ENCODE measurements around the gene GZF1.

GZF1 gene

DNA sequence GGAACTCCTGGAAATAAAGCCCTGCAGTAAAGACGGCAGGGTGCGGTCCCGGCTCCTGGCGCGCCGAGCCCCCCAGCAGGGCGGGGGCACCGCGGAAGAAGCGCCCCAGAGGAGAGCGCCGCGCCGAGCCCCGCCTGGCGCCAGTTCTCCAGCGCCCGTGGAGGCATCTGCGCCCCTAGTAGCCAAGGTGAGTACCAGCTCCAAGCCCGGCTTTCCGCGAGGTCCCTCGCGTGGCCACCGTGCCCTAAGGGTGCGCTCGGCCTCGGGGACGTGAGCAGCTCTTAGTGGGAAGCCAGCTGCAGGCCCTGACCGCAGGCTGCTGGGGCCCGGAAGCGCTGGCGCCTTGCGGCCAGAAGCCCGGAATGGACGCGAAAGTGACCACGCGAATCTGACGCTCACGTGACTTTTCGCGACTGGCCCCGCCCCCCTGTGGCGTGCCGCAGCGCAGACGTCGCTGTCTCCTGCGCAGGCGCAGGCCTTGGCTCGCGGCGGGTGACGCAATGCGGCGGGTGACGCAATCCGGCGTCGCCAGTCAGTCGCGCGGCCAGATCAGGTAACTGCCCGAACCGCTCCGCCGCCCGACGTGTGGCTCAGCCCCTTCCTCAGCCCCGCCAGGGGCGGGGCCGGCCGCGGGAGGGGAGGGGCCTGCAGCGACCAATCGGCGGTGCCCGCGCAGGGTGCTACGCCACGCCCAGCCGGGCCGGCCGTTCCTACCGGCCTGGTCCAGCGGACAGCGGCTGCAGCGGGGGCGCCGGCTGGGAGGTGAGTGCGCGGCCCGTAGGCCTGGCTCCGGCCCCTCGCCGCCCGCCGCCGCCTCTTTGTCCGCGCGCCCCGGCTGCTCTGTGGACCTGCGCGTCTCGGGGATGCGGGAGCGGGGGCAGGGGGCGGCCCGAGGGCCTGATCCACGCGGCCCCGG, at the start of gene GZF1:
Gene GZF1 (plus strand): TSS at position 707 of the 916 bp plus-strand sequence. CDS start 2,202 bp downstream, outside the sequence.
- DNase-seq (ENCODE audit: low read depth in 4 of 4, low spot score in 1 of 4): peak; percentile 91 to 97 (median 96)

DNA sequence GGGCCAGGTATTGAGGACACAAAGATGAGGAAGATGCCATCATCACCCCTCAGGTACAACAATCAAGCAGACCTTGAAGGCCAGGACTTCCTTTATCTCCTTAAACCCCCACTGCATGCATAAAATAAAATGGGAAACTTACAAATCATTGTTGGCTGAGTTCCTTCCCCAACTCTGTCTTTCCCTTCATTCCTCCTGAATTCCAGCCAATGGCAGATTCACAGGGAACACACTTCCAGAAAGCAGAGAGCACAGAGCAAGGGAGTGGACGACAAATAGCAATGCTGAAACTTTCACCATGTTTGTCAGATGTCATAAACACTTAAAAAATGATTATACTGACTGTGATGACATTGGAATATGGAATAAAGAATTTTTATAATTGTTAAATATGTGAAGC, 48.7 kb upstream of the GZF1 start:
- DNase-seq (ENCODE audit: low read depth in 4 of 4, low spot score in 1 of 4): no peak

DNA sequence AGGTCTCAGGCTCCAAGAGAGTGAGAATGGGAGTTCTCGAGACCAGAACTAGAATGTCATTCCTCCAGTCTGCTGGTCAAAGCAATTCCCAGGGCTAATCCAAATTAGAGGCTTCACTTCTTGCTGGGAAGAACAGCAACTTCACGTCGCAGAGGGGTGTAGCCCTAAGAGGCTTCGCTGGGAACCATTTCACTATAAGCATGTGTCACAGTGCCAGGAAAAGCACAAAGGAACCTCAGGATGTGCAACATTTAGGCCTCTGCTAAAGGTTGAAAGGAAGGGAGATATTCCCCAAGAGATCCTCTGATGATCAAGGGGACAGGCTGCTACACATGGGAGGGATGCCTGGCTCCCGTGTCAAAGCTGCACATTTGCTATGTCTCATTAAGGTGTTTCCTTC, 47.3 kb upstream of the GZF1 start:
- no peak for DNase-seq (ENCODE audit: low read depth in 4 of 4, low spot score in 1 of 4)

DNA sequence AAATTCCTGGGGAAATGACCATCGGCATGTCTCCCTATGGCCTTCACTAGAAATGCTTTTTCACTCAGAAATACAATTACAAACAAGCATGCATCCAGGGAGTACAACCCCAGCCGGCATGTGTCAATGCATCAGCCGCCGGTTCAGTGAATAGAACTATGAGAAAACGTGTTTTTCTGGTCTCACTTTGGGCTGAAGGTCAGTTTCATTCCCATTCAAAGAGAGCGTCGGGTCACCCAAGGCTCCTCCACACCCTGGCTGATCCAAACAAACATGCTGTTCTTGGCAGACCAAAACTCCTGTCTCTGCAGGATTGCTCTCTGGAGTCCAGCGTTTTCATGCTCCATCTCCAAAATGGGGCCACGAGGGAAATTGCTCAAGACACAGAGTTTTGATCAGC, 46.9 kb upstream of the GZF1 start:
- no peak for DNase-seq (ENCODE audit: low read depth in 4 of 4, low spot score in 1 of 4)

DNA sequence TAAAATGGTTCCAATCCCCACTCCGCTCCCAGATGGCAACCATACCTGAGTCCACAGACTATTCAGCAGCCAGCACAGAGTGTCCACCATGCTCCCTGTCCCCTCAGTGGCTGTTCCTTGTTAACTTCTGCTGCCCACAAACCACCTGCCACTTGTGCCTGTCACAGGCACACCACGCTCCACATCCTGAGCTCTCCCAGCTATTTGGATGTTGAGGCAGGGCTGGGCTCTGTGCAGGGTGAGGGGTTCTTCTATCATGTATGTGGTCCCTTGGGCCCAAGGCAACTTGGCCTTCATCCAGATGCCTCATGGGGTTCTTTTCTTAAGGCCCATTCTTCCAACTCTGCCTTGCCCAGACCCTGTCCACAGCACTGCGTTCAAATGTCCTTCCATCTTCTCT, 45.4 kb upstream of the GZF1 start:
- DNase-seq (ENCODE audit: low read depth in 4 of 4, low spot score in 1 of 4): no peak

DNA sequence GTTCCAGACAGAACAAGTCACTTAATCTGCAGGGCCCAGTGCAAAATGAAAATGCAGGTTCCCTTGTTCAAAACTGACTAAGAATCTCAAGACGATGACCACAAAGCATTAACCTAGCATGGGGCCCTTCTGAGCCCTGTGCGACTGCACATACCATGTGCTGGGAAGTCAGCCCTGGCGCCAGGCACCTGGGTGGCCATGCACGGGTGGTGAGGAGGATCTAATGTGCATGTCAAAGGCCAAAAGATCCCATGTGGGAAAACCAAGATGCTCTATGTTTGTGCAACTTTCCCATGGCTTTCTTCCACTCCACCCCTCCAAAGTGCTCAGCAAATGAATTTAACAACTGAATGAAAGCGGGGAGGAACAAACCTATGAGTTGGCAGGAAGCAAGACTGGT, 44.9 kb upstream of the GZF1 start:
- no peak for DNase-seq (ENCODE audit: low read depth in 4 of 4, low spot score in 1 of 4)

DNA sequence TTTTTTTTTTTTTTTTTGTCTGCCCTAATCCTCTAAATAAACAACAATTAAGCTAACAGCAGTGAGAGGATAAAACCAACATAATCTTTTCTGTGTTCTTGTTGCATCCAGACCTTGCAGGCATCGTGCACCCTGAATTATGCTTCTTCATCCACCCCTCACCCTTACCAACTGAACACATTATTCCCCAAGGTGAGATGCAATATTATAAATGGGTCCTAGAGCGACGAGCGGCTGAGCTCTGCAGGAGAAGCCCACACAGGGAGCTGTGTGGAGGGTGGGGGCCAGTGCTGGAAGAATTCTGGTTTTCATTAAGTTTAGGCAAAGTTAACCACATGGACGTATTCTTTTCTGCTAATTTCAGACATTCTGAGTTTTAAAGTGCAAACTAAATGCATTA, 43.6 kb upstream of the GZF1 start:
- no peak for DNase-seq (ENCODE audit: low read depth in 4 of 4, low spot score in 1 of 4)

DNA sequence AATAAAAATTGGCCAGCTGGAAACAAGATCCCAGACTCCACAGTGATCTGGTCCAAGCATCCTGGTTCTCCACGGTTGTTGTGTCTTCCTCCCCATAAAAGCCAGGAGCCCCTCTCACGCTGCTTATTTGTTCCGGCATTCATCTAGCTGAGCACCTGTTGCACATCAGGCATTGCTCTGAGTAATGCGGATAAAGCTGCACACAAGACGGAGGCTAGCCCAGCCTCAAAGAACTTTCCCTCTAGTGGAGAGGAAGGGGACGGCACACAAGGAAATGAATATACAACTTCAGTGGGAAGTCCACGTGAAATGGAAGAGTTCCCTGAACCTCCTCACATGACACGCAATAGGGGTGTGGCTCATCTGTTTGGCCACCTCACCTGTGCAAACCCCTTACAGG, 41.7 kb upstream of the GZF1 start:
- no peak for DNase-seq (ENCODE audit: low read depth in 4 of 4, low spot score in 1 of 4)

DNA sequence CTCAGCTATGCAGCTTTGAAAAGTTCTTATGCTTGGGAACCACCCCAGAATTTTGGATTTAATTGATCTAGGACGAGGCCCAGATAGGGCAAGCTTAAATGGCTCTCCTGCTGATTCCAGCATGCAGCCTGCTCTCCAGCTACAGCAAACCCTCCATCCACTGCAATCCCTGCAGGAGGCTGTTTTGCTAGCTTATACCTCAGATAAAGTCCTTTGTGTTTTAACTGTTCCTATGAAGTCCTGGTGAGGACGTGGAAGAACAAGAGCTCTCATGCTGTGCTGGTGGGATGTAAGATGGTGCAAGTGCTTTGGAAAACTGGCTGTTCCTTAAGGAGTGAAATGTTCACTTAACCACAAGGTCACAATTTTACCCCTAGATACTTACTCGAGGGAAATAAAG, 36.9 kb upstream of the GZF1 start:
- no peak for DNase-seq (ENCODE audit: low read depth in 4 of 4, low spot score in 1 of 4)

DNA sequence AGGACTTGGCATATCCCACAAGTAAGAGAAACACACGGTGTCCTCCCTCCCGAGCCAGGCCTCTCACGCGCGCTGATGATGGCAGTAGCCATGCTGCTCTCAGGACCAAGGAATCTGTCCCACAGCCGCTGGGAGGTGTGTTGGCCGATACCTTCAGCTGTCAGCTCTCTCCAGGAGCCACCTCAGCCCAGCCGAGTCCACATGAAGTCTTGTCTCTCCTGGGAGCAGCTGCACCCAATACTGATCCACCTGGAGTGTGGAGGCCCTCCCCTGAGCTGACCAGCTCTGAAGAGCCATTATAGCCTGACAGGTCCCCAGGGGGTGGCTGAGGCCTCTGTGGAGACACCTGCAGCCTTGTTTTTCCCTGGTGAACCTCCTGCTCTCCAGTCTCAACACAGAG, 35.2 kb upstream of the GZF1 start:
- no peak for DNase-seq (ENCODE audit: low read depth in 4 of 4, low spot score in 1 of 4)

DNA sequence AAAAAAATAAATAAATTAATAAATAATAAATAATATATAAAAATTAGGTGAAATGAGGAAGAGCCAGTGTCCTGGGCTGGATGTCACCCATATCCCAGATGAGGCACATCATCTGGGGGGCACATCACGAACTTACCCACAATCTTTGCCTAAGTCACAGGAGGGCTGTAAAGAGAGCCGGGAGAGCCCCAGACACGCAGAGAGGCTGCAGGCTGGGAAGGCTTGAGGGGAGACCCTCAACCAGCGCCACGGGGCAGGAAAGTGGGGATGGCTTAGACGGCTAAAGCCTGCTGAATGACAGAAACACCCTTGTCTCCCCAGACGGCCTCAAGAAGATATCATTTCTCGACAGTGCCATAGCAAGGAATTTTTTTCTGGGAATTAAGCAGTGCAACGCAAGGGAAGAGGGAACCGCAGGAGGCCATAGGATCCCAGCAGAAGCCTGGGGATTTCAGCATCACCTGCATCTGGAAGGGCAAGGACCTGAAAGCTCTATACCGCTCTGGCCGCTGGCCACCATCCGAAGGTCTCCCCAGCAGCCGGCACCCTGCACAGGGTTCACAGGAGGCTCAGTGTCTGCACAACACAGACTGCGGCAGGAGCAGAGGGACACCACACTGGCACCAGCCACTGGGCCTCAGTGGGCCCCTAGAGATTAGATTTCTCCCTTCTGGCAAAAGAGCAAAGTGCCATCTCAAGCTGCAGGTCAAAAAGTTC, 34.2 kb upstream of the GZF1 start:
- no peak for DNase-seq (ENCODE audit: low read depth in 4 of 4, low spot score in 1 of 4)

DNA sequence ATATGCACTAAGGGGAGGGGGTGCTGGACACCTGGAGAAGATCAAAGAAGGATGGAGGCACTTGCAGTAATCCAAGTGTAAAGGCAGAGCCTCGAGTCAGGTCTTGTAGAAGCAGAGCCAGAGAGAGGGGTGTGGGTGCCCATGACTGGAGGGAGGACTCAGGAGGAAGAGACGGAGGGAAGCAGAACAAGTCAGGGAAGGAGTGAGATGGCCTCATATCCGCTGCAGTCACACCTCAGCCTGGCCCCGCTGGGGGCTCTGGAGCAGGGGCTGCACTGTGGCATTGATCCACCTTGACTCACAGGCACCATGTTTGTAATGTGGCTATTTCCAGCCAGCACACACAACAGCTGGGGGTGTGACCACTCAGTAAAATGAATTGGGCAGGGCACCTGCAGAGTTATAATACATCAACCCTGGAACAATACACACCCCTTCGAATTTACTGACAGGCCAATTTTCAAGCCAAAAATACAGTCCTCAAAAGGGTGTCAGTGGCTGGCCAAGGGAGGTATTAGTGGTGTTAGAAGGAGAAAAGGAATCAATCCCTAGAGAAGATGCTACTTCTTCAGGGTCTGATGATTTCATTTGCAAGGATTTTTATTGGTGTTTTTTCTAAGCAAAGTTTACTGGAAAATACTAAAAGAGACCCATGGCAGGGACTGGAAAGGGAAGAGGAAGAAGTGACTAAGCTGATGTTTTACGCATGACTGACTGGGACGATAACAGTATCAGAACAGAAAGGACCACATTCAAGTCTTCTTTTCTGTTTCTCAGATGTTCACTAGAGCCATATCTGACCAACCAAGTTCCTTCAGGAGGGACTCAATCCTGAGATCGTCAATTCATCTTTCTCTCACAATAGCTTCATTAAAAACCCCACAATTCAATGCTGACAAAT, 30.3 kb upstream of the GZF1 start:
- DNase-seq (ENCODE audit: low read depth in 4 of 4, low spot score in 1 of 4): no peak

DNA sequence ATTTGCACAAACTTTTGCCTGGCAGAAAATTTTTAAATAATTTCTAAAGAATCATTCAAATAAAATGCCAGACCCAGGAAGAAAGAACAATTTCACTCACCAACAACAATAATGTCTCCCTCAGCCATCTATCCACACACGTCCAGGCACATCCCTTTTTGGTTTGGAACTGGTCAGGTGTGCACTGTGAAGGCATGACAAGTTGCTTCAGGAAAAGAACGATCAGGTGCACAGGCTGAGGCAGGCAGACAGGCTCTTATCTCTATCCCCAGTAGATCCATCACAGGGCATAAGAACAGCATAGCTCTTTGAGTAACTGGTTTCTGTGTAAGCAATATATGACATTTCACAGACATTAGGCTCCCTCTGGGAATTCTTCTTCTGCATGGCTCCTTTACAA, 29.5 kb upstream of the GZF1 start:
- no peak for DNase-seq (ENCODE audit: low read depth in 4 of 4, low spot score in 1 of 4)

DNA sequence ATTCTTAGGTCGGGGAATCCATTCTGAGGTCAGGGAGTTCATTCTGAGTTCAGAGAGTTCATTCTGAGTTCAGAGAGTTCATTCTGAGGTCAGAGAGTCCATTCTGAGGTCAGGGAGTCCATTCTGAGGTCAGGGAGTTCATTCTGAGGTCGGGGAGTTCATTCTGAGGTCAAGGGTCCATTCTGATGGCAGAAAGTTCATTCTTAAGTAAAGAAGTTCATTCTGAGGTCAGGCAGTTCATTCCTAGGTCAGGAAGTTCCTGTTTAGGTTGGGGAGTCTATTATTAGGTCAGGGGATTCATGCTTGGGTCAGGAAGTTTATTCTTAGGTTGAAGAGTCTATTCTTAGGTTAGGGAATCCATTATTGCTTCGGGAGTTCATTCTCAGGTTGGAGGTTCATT, 27.9 kb upstream of the GZF1 start:
- DNase-seq (ENCODE audit: low read depth in 4 of 4, low spot score in 1 of 4): no peak

DNA sequence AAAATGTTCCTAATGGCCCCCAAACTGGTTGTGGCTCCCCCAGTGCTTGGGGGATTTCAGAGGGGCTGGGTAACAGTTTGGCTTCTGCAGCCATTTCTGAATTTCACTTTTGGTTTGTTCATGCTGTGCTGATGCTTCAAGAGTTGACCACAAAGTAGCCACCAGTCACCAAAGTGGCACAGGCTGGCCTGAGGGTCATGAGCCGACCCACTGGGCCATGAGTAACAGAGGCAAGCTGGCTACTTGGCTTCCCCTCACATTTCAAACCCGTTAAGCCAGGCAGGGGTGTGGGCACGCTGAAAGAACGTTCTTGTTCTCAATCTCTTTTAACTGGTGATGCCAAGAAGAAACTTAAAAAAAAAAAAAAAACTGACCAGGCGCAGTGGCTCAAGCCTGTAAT, 26.5 kb upstream of the GZF1 start:
- DNase-seq (ENCODE audit: low read depth in 4 of 4, low spot score in 1 of 4): no peak

DNA sequence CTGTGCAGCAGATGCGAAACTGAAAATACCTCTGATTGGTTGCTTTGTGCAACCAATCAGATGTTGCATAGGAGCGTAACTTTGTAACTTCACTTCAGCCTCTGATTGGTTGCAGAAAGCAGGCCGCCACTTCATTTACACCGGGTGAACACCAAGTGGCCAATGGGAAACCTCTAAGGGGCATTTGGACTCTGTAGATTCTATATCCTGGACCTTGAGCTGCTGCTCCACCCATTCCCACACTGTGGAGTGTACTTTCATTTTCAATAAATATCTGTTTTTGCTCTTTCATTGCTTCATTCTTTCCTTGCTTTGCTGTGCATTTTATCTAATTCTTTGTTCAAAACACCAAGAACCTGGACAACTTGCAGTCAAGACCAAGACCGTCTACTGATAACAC, 25.5 kb upstream of the GZF1 start:
- no peak for DNase-seq (ENCODE audit: low read depth in 4 of 4, low spot score in 1 of 4)

DNA sequence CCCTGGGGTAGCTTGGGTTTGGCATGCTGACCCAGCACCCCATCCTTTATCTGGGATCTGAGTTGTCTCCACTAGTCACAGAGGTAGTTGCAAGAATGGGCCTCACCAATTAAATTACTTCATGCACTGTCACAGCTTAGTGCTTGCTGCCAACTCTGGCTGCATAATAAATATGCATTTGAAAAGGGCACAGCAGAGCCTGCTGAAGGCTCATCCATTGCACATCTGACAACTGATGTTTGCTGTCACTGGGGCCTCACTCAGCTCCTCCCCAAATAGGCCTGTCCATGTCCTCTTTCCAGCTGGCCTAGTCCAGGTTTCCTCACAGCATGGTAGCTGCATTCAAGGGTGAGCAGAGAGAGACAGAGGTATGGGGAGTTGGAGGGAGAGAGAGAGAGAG, 24.7 kb upstream of the GZF1 start:
- no peak for DNase-seq (ENCODE audit: low read depth in 4 of 4, low spot score in 1 of 4)

DNA sequence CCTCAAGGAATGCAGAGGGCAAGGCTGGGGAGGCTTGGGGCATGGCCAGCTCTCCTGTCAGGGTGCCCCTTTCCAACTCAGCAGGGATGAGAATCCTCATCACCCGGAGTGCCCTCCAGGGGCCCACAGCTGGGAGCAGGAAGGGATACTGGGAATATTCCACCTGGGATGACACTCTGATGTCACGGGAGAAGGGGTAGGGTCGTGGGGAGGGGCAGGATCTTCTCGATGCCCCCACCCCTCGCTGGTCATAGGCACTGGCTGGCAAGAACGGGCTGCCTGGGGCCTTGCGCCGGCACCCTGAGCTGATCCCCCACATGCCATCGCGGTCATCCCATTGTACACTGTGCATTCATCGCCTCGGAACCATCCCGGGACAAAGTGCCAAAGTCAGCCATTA, 22.0 kb upstream of the GZF1 start:
- no peak for DNase-seq (ENCODE audit: low read depth in 4 of 4, low spot score in 1 of 4)

DNA sequence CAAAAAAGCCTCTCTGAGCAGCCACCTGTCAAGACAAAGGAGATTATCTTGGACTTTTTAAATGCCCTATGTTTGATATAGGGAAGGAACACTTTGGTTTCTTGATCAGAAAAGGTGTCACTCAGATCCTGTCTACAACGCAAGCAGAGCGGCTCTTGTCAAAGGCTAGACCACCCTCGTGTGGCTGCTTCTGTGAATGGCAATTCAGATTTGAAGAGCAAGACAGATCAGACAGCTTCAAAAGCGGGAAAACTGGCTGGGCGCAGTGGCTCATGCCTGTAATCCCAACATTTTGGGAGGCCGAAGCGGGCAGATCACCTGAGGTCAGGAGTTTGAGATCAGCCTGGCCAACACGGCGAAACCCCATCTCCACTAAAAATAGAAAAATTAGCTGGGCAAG, 21.5 kb upstream of the GZF1 start:
- no peak for DNase-seq (ENCODE audit: low read depth in 4 of 4, low spot score in 1 of 4)

DNA sequence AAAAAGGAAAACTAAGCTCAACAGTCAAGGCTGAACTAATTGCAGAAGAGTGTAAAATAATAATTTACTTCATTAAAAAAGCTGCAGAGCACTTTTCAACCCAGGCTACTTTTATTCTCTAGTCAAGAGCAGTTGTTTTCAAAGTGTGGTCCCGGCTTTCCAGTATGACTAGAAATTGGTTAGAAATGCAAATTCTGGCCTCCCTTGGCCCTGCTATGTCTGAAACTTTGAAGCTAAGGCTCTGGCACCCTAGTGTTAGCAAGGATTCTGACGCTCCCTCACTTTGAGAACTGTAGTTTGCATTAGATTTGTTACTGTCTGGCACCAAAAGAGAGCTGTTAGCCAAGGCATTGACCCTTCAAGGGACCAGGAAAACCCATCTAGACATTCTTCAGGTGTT, 20.9 kb upstream of the GZF1 start:
- DNase-seq (ENCODE audit: low read depth in 4 of 4, low spot score in 1 of 4): no peak

DNA sequence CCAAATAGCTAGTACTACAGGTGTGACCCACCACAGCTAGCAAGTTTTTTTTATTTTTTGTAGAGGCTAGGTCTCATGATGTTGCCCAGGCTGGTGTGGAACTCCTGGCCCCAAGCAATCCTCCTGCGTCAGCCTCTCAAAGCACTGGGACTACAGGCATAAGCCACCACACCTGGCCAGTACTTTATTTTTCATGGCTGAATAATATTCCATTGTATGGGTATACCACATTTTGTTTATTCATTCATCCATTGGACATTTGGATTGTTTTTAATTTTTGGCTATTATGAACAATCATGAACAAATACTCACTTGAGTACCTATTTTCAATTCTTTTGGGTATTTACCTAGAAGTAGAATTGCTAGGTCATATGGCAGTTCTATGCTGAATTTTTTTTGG, 18.4 kb upstream of the GZF1 start:
- DNase-seq (ENCODE audit: low read depth in 4 of 4, low spot score in 1 of 4): no peak

DNA sequence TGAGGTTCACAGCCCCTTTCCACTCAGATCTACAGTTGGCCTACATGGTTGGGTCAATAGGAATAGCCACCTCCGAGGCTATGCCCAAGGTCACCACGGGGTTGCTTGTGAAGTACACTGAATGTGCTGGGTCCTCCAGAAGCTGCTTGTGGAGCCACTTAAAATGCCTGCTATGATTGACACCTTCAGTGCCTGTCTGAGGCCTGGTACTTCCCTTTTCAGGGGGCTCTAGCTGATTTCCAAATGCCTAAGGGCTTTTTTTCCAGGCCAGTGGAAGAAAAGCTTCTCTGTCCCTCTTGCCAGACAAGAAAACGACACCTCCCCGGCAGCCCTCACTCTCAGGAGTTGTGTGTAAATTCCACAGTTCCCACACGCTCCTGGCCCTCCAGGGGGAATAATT, 17.6 kb upstream of the GZF1 start:
- no peak for DNase-seq (ENCODE audit: low read depth in 4 of 4, low spot score in 1 of 4)
